BLaER1 (cell line): ENCODE results near the gene ZNF530.

Source experiments
- H3K27ac ChIP-seq: shearing (Covaris generic); formaldehyde crosslinking; 2 replicates; pipeline ENCODE4 v1.8.1; 2022
- H3K27me3 ChIP-seq: shearing (Covaris generic); formaldehyde crosslinking; 2 replicates; pipeline ENCODE4 v1.8.1; 2022
- H3K36me3 ChIP-seq: shearing (Covaris generic); formaldehyde crosslinking; 2 replicates; pipeline ENCODE4 v1.8.1; 2022
- H3K4me1 ChIP-seq: shearing (Covaris generic); formaldehyde crosslinking; 2 replicates; pipeline ENCODE4 v1.8.1; 2022
- H3K4me2 ChIP-seq: shearing (Covaris generic); formaldehyde crosslinking; 2 replicates; pipeline ENCODE4 v1.8.1; 2022
- H3K4me3 ChIP-seq: shearing (Covaris generic); formaldehyde crosslinking; 2 replicates; pipeline ENCODE4 v1.8.1; 2022
- H3K9ac ChIP-seq: shearing (Covaris generic); formaldehyde crosslinking; 2 replicates; pipeline ENCODE4 v1.8.1; 2022
- H3K9me3 ChIP-seq: shearing (Covaris generic); formaldehyde crosslinking; 2 replicates; pipeline ENCODE4 v1.8.1; 2022
- H4K20me1 ChIP-seq: shearing (Covaris generic); formaldehyde crosslinking; 2 replicates; pipeline ENCODE4 v1.8.1; 2022
- Cebpa-rat ChIP-seq: shearing (Covaris generic); IDR thresholded peaks from 2 replicates; pipeline ENCODE4 v1.8.1; 2022

The ZNF530 gene

DNA sequence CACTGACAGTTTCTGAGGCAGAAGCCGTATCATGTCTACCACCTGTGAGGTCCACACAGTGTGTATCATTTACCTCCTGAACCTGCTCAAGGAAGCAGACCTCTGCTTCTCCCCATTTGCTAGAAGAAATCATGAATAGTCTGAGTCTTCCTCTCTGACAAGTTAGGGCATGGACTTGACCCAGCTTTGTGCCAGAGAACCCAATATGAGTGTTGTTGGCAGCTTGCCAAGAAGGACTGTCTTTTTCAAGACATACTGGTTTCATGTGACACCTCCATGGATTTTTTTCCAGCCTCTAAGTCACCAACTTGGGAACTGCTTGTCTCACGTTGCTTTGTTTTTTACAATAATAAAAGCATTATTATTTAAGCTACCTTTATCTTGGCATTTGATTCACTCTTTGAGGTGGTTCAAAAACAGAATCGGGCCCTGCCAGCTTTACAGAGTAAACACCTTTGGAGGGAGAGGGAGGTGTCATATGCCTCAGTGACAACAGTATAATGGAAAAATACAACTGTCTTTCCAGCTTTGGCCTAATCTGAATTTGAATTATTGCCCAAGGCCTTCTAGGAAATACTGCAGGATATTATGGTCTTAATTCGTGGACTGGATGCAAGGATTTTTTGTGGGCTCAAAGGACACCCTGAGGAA is 42.8 kb downstream of the ZNF530 start:
- Histone ChIP-seq H3K9me3 (peaks cover 65% of the 10 kb centered on the region), H4K20me1 (no peaks in the 10 kb centered on the region), H3K4me2 (no peak overlapping the region), H3K27me3 (no peaks in the 10 kb centered on the region), H3K9ac (no peak overlapping the region), H3K4me1 (no peaks in the 10 kb centered on the region), H3K27ac (no peak overlapping the region), H3K4me3 (no peak overlapping the region), H3K36me3 (peaks cover 59% of the 10 kb centered on the region)
- no peak for TF ChIP-seq Cebpa-rat

DNA sequence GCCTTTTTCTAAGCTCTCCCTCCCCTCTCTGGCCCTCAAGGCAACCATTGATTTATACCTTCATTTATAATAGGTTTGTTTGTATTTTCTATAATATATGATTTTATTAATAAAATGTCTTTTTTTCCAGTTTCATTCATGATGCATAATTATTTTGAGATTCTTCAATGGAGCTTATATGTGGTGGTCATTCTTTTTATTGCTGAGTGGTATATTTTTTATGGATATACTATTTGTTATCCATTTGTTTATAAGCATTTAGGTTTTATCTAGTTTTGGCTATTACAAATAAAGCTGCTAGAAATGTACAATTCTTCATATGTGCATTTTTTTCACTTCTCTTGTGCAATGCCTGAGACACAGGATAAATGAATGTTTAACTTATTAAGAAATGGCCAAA is 44.0 kb downstream of the ZNF530 start:
- no peak for TF ChIP-seq Cebpa-rat
- H3K9ac ChIP-seq, result no peak overlapping the region
- H3K9me3 ChIP-seq, result peaks cover 53% of the 10 kb centered on the region
- no peaks in the 10 kb centered on the region for H3K27me3 ChIP-seq
- no peak overlapping the region for H3K27ac ChIP-seq
- no peaks in the 10 kb centered on the region for H4K20me1 ChIP-seq
- peaks cover 49% of the 10 kb centered on the region for H3K36me3 ChIP-seq
- no peak overlapping the region for H3K4me3 ChIP-seq
- H3K4me2 ChIP-seq, result no peak overlapping the region
- H3K4me1 ChIP-seq, result no peaks in the 10 kb centered on the region

DNA sequence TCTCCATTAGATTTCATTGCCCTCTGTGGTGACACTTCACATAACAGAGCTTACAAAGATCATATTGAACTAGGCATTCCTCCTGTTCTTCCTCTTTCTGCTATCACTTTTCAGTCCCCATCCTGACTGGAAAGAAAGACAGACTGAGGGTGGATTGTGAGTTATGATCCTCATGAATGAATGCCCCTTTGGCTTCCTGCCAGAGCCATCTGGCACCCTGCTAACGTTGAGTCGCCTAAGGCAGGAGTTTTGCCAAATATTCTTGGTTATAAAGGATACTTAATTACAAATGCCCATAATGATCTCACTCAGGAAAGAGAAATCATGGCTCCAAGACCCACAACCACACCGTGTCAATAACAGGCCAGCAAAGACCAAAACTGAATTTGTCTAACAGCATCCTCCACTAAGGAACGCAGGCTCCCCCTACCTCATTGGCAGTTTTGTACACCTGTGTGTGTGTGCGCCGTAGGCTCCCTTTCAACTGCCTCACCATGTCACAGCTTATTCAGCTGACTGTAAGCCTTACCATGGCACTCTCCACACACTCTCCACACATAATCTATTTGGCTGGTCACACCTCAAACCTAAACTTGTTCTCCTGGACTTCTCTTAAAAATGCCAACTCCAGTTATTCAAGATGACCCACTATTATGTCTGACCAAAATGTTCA is 48.8 kb downstream of the ZNF530 start:
- no peak for TF ChIP-seq Cebpa-rat
- H3K36me3 ChIP-seq, result peaks cover 1% of the 10 kb centered on the region; the same call in 1 of the 2 replicates
- no peaks in the 10 kb centered on the region for H3K27me3 ChIP-seq
- H3K27ac ChIP-seq, result no peak overlapping the region
- peaks cover 34% of the 10 kb centered on the region for H3K9me3 ChIP-seq
- no peak overlapping the region for H3K4me2 ChIP-seq
- no peaks in the 10 kb centered on the region for H4K20me1 ChIP-seq
- H3K9ac ChIP-seq, result no peak overlapping the region
- H3K4me3 ChIP-seq, result no peak overlapping the region
- H3K4me1 ChIP-seq, result peaks cover 18% of the 10 kb centered on the region

GRCh38 chr19:57651654-57651996 is 51.9 kb downstream of the ZNF530 start:
- TF ChIP-seq Cebpa-rat, result no peak
- peak overlapping the region; percentile 32 for H3K4me3 ChIP-seq
- no peak overlapping the region for H3K9ac ChIP-seq
- H3K4me2 ChIP-seq, result peak overlapping the region; percentile 79
- no peaks in the 10 kb centered on the region for H4K20me1 ChIP-seq
- peak overlapping the region; percentile 51 for H3K27ac ChIP-seq
- H3K9me3 ChIP-seq, result peaks cover 46% of the 10 kb centered on the region
- no peaks in the 10 kb centered on the region for H3K27me3 ChIP-seq
- H3K4me1 ChIP-seq, result peaks cover 18% of the 10 kb centered on the region
- H3K36me3 ChIP-seq, result no peaks in the 10 kb centered on the region

DNA sequence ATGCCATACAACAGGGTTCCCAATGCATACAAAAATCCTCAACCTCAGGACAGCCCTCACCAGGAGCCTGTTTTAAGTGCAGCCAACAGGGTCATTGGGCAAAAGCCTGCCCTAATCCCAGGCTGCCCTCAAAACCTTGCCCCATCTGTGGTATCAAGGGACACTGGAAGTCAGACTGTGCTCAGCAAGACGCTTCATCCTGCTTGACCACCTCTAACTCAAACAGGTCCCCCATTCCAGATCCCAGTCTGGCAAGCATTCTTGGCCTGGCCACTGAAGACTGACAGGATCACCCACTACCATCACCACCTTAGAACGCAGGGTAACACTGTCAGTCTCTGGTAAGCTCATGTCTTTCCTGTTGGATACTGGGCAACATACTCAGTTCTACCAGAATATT is 54.0 kb downstream of the ZNF530 start:
- no peak overlapping the region for H3K9ac ChIP-seq
- no peaks in the 10 kb centered on the region for H4K20me1 ChIP-seq
- H3K4me2 ChIP-seq, result no peak overlapping the region
- H3K27ac ChIP-seq, result no peak overlapping the region
- H3K27me3 ChIP-seq, result no peaks in the 10 kb centered on the region
- TF ChIP-seq Cebpa-rat, result no peak
- peaks cover 46% of the 10 kb centered on the region for H3K9me3 ChIP-seq
- H3K4me1 ChIP-seq, result peaks cover 18% of the 10 kb centered on the region
- H3K4me3 ChIP-seq, result no peak overlapping the region
- H3K36me3 ChIP-seq, result no peaks in the 10 kb centered on the region

DNA sequence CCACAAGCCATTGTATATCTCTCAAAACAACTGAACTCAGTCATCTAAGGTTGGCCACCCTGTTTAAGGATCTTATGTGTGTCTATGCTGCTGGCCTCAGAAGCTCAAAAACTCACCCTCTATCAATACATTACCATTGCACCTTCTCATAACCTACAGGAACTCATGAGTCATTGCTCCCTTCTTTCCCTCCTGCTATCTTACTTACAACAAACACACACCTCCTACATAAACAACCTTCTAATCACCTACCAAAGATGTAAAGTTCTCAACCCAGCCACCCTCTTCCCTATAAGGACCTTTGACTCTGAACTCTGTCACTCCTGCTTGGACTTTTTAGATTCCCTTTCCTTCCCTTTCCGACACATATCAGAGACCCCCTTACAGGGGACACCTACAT is 55.8 kb downstream of the ZNF530 start:
- no peak overlapping the region for H3K4me3 ChIP-seq
- H3K4me2 ChIP-seq, result no peak overlapping the region
- no peak overlapping the region for H3K27ac ChIP-seq
- peaks cover 39% of the 10 kb centered on the region for H3K9me3 ChIP-seq
- no peak overlapping the region for H3K9ac ChIP-seq
- no peak for TF ChIP-seq Cebpa-rat
- no peaks in the 10 kb centered on the region; the same call in 1 of the 2 replicates for H3K27me3 ChIP-seq
- peaks cover 18% of the 10 kb centered on the region for H3K4me1 ChIP-seq
- no peaks in the 10 kb centered on the region for H4K20me1 ChIP-seq
- H3K36me3 ChIP-seq, result no peaks in the 10 kb centered on the region

DNA sequence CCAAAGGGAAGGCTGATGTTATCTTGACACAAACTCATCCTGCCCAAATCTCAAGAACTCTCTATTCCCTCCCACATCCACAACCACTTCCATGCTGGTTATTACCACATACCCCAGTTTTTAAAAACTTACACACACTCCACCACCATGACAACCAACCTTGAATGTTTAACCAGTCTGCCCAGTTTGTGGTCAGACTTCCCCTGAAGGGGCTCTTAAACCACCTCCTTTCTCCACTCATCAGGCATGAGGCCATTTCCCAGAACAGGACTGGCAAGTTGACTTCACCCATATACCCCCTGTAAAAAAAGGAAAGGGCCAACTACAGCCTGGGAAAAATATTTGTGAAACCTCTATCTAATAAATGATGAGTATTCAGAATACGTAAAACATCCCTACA is 56.7 kb downstream of the ZNF530 start:
- H3K4me1 ChIP-seq, result peaks cover 8% of the 10 kb centered on the region
- H3K4me2 ChIP-seq, result no peak overlapping the region
- H3K9me3 ChIP-seq, result peaks cover 35% of the 10 kb centered on the region
- no peak overlapping the region for H3K4me3 ChIP-seq
- H3K27ac ChIP-seq, result no peak overlapping the region
- TF ChIP-seq Cebpa-rat, result no peak
- no peaks in the 10 kb centered on the region; the same call in 1 of the 2 replicates for H3K27me3 ChIP-seq
- H3K36me3 ChIP-seq, result no peaks in the 10 kb centered on the region
- no peaks in the 10 kb centered on the region for H4K20me1 ChIP-seq
- H3K9ac ChIP-seq, result no peak overlapping the region
